OCI-M2 (cell line): ENCODE measurements around the gene JAK1.
"Not testable (repeated sequence)": the region's sequence is repeated elsewhere in the genome, so short reads cannot be mapped to it uniquely, and the experiment has no call there.

Experiments
- DNase-seq: peaks from one replicate; lab custom pipeline; 2025; ENCODE audit not compliant: unreplicated experiment; lab: John Stamatoyannopoulos, UW

JAK1 gene

DNA sequence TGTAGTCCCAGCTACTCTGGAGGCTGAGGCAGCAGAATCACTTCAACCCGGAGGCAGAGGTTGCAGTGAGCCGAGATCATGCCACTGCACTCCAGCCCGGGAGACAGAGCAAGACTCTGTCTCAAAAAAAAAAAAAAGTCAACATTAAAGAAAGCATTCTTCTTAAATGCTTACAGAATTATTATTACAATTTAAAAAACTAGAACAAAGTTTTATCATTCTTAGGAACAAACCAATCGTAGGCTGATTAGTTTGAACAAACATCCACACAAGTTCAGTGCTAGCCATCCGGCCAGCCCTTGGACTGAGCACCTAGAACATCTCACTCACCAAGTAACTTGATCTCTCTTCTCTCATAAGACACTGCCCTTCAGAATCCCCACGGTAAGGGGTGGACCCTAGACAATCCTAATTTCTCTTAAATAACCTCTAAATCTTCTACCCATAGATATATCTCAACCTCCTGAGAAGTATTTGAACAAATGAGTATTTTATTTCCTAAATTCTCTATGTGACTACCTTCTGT, 16.0 kb downstream of the JAK1 start:
- DNase-seq = no peak

DNA sequence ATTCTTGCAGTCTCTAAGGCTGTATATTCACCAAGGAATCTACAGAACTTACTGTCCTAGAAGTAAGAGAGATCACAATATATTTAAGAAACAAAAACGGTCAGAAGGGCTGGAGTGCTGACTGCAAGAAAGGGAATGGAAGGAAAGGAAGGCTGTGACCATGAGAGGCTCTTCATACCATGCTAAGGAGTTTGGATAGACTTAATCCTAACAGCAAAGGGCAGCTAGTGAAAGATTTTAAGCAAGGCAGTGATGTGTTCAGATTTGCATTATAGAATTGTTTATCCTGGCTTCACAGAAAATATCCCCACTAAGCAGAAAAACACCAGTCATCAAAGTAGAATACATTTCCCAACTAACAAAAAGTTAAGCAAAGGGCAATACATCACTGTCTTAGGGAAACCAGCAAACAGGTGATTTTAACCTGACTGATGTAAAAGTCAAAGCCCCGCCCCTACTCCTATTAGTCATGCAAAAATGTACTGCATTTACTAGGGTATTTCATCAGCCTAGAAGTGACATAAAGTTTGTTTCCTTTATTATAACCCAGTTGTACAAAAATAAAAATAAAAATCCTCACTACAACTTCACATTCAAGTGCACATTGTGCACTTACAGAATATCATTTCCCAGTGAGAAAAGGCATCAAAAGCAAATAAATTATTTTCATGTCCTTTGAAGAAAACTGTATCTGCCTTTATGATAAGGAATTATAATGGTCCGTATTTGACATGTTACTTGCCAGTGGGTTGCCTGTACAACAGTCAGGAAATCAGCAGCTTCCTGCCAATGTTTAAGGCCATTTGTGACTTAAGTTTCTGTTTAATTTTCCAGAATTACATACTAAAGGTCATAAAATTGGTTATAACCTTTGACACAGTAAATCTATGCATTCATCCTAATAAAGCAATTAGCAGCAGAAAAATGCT, 17.2 kb downstream of the JAK1 start:
- DNase-seq = no peak

GRCh38 chr1:64948216-64948615, 18.1 kb downstream of the JAK1 start:
- no peak for DNase-seq

DNA sequence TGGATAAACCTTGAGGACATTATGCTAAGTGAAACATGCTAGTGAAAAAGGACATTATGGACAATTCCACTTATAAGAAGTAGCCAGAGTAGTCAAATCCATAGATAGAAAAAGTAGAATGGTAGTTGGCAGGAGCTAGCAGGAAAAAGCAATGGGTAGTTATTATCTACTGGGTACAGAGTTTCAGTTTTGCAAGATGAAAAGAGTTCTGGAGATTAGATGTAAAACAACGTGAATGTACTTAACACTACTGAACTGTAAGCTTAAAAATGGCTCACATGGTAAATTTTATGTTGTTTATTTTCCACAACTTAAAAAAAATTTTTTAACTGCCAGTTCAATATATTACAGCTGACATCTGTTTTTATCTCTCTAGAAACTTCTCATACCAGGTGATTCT, 19.4 kb downstream of the JAK1 start:
- no peak for DNase-seq

DNA sequence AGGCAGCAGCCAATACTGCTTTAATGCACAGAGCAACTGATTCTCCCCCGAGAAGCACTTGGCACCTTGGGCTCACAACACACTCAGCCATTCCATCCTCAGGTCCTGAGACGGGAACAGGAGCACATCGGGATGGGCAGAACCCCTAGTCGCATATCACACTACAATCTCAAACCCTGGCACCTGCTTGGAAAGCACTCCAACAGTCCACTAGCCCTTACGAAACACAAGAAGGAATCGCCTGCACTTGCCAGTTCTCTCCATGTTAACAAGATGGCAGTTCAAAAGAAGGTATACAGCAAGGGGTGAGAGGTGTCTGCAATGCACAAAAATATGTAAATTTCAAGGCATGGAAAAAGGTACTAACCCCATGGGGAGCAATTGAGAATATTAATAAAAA, 21.4 kb downstream of the JAK1 start:
- DNase-seq = no peak

- DNase-seq = no peak
Measured at GRCh38 chr1:64942675-64943074, 23.7 kb downstream of the JAK1 start.

DNA sequence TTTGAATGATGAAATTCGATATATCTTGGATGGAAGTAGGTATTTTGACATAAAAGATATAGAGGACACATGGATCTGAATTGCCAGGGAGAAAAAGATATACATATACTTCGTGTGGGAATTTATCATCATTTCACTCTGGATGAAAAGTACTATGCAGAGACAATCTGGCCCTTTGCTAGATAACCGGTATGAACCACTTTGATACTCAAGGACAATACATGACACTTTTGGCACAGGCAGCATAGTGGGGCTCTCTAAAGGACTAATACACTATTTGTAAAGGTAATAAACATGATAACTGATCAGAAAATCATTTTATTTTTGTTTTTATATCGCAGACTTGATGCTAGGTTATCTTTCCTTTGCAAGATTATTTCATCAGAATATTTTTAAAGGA, 24.2 kb downstream of the JAK1 start:
- DNase-seq = no peak

GRCh38 chr1:64941461-64942117, 24.8 kb downstream of the JAK1 start:
- DNase-seq = no peak

GRCh38 chr1:64940025-64940424, 26.3 kb downstream of the JAK1 start:
- no peak for DNase-seq

DNA sequence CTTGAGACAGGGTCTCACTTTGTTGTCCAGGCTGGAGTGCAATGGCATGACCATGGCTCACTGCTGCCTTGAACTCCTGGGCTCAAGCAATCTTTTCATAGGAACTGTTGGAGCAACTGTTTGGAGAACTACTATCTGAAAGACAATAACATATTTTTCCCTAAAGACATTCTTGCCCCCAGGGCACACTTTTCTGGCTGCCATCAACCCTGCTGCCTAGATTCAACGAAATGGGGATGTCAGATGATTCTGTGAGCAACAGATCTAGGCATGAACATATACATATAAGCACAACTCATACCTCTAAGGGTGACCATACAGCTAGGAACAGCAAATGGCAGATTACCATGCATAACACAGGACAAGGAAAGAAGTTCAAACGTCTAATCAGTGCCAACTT, 27.4 kb downstream of the JAK1 start:
- DNase-seq = no peak

DNA sequence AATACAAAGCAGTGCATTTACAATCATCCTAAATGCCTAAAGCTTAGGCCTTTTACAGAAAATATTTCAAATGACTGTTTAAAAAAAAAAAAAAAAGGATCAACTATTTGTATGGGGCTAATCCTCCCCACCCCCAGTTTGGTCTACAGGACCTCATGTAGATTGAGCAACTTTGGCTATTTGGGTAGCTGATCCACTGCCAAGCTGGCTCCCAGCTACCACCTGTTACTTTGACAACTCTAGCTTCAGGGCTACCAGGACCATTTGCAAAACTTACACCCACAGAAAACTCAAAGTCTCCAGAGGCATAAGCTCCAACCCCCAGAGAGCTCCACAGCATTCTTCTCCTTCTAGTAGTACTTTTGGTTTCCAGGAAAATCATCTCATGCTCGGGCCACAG, 29.4 kb downstream of the JAK1 start:
- DNase-seq = no peak

DNA sequence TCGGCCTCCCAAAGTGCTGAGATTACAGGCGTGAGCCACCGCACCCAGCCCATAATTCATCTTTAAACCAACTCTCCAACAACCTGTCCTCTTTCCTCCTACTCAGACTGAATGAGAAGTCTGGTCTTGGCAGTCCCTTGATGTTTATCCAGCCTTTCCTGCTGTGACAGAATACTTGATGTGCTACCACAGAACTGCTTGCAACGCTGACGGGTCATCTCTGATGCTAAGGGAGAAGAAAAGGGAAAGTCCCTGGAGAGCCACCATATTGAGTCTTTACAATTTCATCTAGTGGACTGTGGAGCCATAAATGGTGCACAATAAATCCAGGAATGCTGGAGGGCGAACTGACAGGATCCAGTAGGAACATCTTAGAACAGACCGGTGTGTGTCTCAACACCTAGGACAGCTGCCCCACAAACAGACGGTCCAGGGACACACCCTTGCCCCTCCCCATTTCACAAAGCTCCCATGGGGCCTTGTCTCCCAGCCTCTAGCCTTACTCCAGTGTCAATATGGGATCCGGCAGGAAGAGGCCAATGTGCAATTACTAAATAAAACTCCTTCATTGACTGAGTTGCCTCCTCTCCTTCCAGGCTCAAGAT, 30.7 kb downstream of the JAK1 start:
- no peak for DNase-seq

- DNase-seq = no peak
Measured at GRCh38 chr1:64934878-64935275, 31.5 kb downstream of the JAK1 start.

DNA sequence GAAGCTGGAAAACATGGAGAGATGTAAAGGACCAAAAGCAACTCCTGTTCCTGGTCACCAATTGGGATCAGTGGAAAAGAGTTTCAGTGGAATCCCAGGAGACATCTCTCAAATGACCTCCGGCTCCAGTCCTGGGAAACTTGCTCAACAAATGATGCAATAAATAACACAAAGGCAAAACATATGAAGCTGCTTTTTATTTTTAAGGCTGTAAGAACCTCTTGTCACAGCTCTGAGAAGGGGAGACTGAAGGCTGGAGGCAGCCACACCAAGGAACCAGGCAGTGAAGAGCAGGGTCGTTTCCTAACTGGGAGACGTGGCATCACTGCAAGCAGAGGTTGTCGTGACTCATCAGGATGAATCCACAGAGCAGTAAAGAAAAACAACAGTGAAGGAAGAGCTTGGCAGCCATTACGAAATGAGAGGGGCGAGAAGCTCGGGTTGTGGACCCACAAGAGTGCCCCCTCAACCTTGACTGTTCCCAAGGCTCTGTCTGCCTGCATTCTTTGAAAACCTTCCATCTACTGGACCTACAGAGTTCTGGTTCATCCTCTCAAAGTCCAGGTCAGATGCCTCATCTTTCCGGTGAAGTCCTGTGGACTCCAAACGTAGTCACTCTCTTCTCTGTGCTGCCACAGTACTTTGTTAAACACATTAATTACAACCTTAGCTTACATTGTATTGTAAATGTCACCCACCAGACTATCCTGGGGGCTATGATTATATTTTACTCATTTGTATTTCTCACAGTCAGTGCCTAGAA, 32.1 kb downstream of the JAK1 start:
- no peak for DNase-seq

GRCh38 chr1:64933296-64934070, 32.9 kb downstream of the JAK1 start:
- DNase-seq = no peak

DNA sequence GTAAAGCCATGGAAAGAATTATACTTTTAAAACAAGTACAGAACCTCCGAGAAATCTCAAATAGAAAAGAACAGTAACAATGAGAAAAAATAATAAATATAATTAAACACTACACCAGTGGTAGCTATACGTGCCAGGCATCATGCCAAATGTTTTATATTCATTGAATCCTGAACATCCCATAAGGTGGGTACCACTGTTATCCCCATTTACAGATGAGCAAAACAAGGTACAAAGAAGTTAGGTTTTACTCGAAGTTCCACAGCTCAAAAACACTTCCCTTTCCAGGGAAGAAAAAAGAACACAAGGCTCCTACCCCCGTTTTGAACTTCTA, 33.4 kb downstream of the JAK1 start:
- DNase-seq = no peak

DNA sequence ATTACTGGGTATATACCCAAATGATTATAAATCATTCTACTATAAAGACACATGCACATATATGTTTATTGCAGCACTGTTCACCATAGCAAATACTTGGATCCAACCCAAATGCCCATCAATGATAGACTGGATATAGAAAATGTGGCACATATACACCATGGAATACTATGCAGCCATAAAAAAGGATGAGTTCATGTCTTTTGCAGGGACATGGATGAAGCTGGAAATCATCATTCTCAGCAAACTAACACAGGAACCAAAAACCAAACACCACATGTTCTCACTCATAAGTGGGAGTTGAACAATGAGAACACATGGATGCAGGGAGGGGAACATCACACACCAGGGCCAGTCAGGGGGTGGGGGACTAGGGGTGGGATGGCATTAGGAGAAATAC, 35.7 kb downstream of the JAK1 start:
- DNase-seq = not testable (repeated sequence)

DNA sequence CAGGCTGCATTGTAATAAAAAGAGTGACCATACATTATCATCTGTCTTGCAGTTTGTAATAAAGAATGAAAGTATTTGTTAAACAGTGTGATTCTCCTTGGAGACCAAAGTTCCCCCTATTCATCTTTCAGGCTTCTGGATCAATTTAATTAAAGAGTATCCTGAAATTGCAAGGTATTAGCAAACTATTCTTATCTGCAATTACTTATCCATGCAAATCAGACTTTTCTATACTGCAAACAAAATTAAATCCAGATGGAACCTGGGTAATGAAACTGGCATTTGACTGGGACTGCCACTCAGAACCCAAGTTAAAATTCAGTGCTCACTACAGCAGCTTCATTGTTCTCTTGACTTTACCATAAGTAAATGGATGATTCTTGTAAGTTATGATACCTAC, 37.1 kb downstream of the JAK1 start:
- DNase-seq = no peak

GRCh38 chr1:64928325-64928724, 38.0 kb downstream of the JAK1 start:
- no peak for DNase-seq

DNA sequence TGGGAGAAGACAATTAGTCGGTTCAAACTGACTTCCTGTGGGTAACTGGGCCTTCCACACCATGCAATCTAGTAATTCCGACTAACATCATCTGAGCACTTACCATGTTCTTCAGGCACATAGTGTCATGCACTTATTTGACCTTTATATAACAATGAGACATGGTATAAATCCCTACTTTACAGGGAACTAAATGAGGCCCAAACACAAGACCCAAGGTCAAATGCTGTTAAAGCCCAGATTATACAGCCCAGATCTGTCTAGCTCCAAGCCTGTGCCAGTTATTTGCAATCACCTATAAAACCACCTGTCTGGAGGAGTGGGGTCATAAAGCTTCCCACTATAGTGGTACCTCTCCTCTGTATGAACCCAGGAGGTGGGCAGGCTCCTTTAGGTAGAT, 40.8 kb downstream of the JAK1 start:
- DNase-seq = no peak
